Activated naive CD8-positive, alpha-beta T cell treated with anti-CD3 and anti-CD28 coated beads, Interleukin-2, amount 10 ng/mL, durations not matched to agents 7 days and 5 days (primary cell): ENCODE measurements around the gene ZBED6. TPM values are rescaled to one million over a fixed set of nuclear protein-coding genes. Genes with fewer than 3 reads are reported as not detected.

Source experiments
- ATAC-seq: fragments of 150-1000 bp; cut with Tn5 transposase; one replicate; pipeline ENCODE4 v1.10.0; 2021; ENCODE audit warnings: low read depth, moderate library complexity
- POLR2A ChIA-PET: fragments of 350-600 bp; sonication (Branson Sonifier 250); formaldehyde crosslinking; loops from one replicate; lab custom pipeline; 2021; ENCODE audit warnings: antibody characterized with exemption; lab: Charles Lee
- DNase-seq: peaks from one replicate; pipeline ENCODE4 v3.0.0; 2021
- H3K27ac Mint-ChIP-seq: one replicate; pipeline ENCODE4 v1.8.0; 2022; ENCODE audit warnings: mild to moderate bottlenecking, mixed read lengths
- H3K27me3 Mint-ChIP-seq: one replicate; pipeline ENCODE4 v1.8.0; 2022; ENCODE audit warnings: mild to moderate bottlenecking, moderate library complexity, mixed read lengths
- H3K36me3 Mint-ChIP-seq: one replicate; pipeline ENCODE4 v1.8.0; 2021; ENCODE audit warnings: mild to moderate bottlenecking, mixed read lengths
- H3K4me1 Mint-ChIP-seq: one replicate; pipeline ENCODE4 v1.8.0; 2021; ENCODE audit warnings: mixed read lengths
- H3K4me3 Mint-ChIP-seq: one replicate; pipeline ENCODE4 v1.8.0; 2022; ENCODE audit warnings: mild to moderate bottlenecking, moderate library complexity, mixed read lengths
- H3K9me3 Mint-ChIP-seq: one replicate; pipeline ENCODE4 v1.8.0; 2021; ENCODE audit warnings: mixed read lengths
- total RNA-seq, 2 experiments: library from RNA; stranded (reverse); gene quantifications; one replicate each; pipeline ENCODE4 v1.2.3, GENCODE V29; 2021

Gene ZBED6
- total RNA-seq, 2 experiments from 2014 or later, result 20.7 to 21.8 TPM

GRCh38 chr1:203765029-203765837 is 30.2 kb upstream of the ZBED6 start, which contains the start of gene LAX1:
TSS of gene LAX1 (plus strand) at chr1:203765183. CDS start at chr1:203765566, 383 bp downstream.
- peak within 1 kb of the TSS; percentile 94 for H3K4me3 Mint-ChIP-seq
- POLR2A ChIA-PET, result interaction anchor here (0.5 to 3.2 kb wide), 28 partner anchors 8 to 926 kb away, joined by 3 to 16 read pairs (median 4); no protein-coding TSS in a partner anchor
- peaks cover 13% of the 10 kb centered on the region for H3K36me3 Mint-ChIP-seq
- peak; percentile 87 for ATAC-seq
- no peaks in the 10 kb centered on the region for H3K9me3 Mint-ChIP-seq
- H3K27me3 Mint-ChIP-seq, result no peaks in the 10 kb centered on the region
- DNase-seq, result peak; percentile 67
- H3K27ac Mint-ChIP-seq, result peak within 1 kb of the TSS; percentile 99
- peaks cover 39% of the 10 kb centered on the region for H3K4me1 Mint-ChIP-seq

GRCh38 chr1:203768256-203768655 is 27.2 kb upstream of the ZBED6 start:
- ATAC-seq, result no peak
- Mint-ChIP-seq H3K27me3 (no peaks in the 10 kb centered on the region), H3K36me3 (peaks cover 31% of the 10 kb centered on the region), H3K4me3 (peak overlapping the region; percentile 39), H3K9me3 (no peaks in the 10 kb centered on the region), H3K27ac (peak overlapping the region; percentile 70), H3K4me1 (peaks cover 39% of the 10 kb centered on the region)
- DNase-seq, result no peak
- POLR2A ChIA-PET, result no interaction called here

- H3K36me3 Mint-ChIP-seq, result peaks cover 39% of the 10 kb centered on the region
- H3K4me3 Mint-ChIP-seq, result no peak overlapping the region
- no peaks in the 10 kb centered on the region for H3K27me3 Mint-ChIP-seq
- ATAC-seq (no peak), DNase-seq (no peak)
- no peak overlapping the region for H3K27ac Mint-ChIP-seq
- POLR2A ChIA-PET, result no interaction called here
- H3K4me1 Mint-ChIP-seq, result peaks cover 27% of the 10 kb centered on the region
- H3K9me3 Mint-ChIP-seq, result no peaks in the 10 kb centered on the region
Observed at GRCh38 chr1:203769505-203770343, 25.7 kb upstream of the ZBED6 start.

- POLR2A ChIA-PET, result no interaction called here
Observed at GRCh38 chr1:203771901-203772301, 23.5 kb upstream of the ZBED6 start.

DNA sequence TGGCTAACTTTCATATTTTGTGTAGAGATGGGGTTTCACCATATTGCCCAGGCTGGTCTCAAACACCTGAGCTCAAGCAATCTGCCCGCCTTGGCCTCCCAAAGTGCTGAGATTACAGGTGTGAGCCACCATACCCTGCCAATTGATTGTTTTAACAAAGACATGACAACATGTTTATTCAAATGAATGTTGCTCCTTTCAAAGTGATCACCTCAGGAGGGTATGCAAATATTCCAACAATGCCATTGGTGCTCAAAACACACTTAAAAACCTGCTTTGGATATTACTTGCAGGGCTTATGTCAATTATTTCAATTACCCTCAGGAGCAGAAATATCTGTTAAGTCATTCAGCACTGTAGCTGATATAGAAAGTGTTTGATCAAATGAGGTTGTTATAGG is 22.6 kb upstream of the ZBED6 start:
- POLR2A ChIA-PET, result interaction anchor here (1.4 kb wide), 1 partner anchor 9 kb away, joined by 4 read pairs; the partner anchor contains the start of gene LAX1
- ATAC-seq, result no peak
- no peak for DNase-seq

More at GRCh38 chr1:203771901-203772301, 23.5 kb upstream of the ZBED6 start:
- Mint-ChIP-seq H3K27me3 (no peaks in the 10 kb centered on the region), H3K4me3 (no peak overlapping the region), H3K36me3 (peaks cover 55% of the 10 kb centered on the region), H3K9me3 (no peaks in the 10 kb centered on the region), H3K4me1 (peaks cover 19% of the 10 kb centered on the region), H3K27ac (no peak overlapping the region)
- ATAC-seq, result no peak
- no peak for DNase-seq

GRCh38 chr1:203776636-203777035 is 18.8 kb upstream of the ZBED6 start:
- H3K27me3 Mint-ChIP-seq, result no peaks in the 10 kb centered on the region
- peaks cover 5% of the 10 kb centered on the region for H3K4me1 Mint-ChIP-seq
- peaks cover 38% of the 10 kb centered on the region for H3K36me3 Mint-ChIP-seq
- ATAC-seq, result no peak
- no peak for DNase-seq
- POLR2A ChIA-PET, result interaction anchor here (1.5 kb wide), 1 partner anchor 11 kb away, joined by 7 read pairs; the partner anchor contains the start of gene LAX1
- H3K9me3 Mint-ChIP-seq, result no peaks in the 10 kb centered on the region
- H3K4me3 Mint-ChIP-seq, result no peak overlapping the region
- no peak overlapping the region for H3K27ac Mint-ChIP-seq

More for the DNA sequence above, 22.6 kb upstream of the ZBED6 start:
- H3K9me3 Mint-ChIP-seq, result no peaks in the 10 kb centered on the region
- peaks cover 53% of the 10 kb centered on the region for H3K36me3 Mint-ChIP-seq
- no peak overlapping the region for H3K4me3 Mint-ChIP-seq
- no peaks in the 10 kb centered on the region for H3K27me3 Mint-ChIP-seq
- peaks cover 19% of the 10 kb centered on the region for H3K4me1 Mint-ChIP-seq
- H3K27ac Mint-ChIP-seq, result no peak overlapping the region

DNA sequence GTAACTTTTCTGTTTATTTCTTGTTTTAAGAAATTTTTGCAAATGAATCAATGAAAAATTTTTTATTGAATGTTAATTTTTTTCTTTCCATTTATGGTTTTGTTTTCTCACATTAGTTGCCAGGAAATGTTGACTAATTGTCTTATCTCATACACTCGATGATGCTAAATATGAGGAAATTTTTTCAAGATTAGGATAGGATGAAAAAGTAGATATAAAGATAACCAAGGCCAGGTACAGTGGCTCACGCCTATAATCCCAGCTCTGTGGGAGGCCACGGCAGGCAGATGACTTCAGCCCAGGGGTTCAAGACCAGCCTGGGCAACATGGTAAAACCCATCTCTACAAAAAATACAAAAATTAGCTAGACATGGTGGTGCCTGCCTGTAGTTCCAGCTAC is 17.8 kb upstream of the ZBED6 start:
- POLR2A ChIA-PET, result interaction anchor here (1.5 kb wide), 1 partner anchor 12 kb away, joined by 7 read pairs; the partner anchor contains the start of gene LAX1

DNA sequence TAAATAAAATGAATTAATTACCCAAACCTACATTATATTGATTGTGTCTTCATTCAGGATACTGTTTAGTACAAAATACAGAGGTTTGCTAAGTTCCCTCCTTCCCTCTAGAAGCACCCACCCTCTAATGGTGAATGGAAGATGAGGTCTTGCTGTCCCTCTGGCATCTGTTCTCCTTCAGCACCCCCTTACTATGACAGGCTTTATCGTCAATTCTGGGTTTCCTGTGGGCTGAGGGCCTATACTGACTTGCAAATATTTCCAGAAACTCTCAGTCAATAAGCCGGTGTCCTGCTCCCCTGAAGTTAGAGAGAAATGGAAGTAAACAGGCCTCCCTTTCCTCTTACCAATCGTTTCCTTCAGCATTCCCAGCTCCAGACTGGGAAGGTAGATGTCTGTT is 17.3 kb upstream of the ZBED6 start:
- DNase-seq (no peak), ATAC-seq (no peak)
- H3K27me3 Mint-ChIP-seq, result no peaks in the 10 kb centered on the region
- POLR2A ChIA-PET, result no interaction called here
- peaks cover 5% of the 10 kb centered on the region for H3K4me1 Mint-ChIP-seq
- H3K27ac Mint-ChIP-seq, result no peak overlapping the region
- peaks cover 29% of the 10 kb centered on the region for H3K36me3 Mint-ChIP-seq
- no peak overlapping the region for H3K4me3 Mint-ChIP-seq
- no peaks in the 10 kb centered on the region for H3K9me3 Mint-ChIP-seq

More for the DNA sequence above, 17.8 kb upstream of the ZBED6 start:
- Mint-ChIP-seq H3K27ac (no peak overlapping the region), H3K36me3 (peaks cover 32% of the 10 kb centered on the region), H3K4me1 (peaks cover 5% of the 10 kb centered on the region), H3K9me3 (no peaks in the 10 kb centered on the region), H3K4me3 (no peak overlapping the region), H3K27me3 (no peaks in the 10 kb centered on the region)
- DNase-seq (no peak), ATAC-seq (no peak)

DNA sequence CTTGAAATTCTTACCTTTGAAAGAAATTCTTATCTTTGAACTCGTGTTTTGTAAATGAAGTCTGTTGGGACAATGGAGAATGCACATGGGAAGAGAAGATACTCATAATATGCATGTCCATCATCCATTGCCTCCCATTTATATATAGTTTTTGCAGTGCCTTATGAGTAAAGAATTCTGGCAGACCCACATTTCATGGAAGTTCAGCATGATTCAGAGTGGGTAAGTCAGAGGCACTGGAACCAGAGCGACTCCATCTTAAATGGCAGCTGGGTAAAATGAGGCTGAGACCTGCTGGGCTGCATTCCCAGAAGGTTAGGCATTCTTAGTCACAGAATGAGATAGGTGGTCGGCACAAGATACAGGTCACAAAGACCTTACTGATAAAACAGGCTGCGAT is 16.6 kb upstream of the ZBED6 start:
- Mint-ChIP-seq H3K27ac (no peak overlapping the region), H3K27me3 (no peaks in the 10 kb centered on the region), H3K9me3 (no peaks in the 10 kb centered on the region), H3K4me1 (peaks cover 5% of the 10 kb centered on the region), H3K36me3 (peaks cover 28% of the 10 kb centered on the region), H3K4me3 (no peak overlapping the region)
- ATAC-seq (no peak), DNase-seq (no peak)
- POLR2A ChIA-PET, result no interaction called here

DNA sequence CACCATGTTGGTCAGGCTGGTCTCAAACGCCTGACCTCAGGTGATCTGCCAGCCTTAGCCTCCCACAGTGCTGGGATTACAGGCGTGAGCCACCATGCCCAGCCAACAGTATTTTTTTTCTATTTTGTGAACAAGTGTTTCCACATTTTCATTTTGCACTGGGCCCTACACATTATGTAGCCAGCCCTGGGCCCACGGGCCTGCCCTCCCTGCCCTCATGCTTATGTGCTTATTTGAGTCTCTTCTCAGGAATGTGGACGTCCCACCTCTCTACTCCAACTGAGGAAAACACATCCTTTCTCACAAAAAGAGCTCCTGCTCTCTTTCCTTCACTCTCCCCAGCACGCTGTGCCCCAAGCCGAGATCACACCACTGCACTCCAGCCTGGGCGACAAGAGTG is 13.5 kb upstream of the ZBED6 start:
- DNase-seq, result no peak
- Mint-ChIP-seq H3K27me3 (no peaks in the 10 kb centered on the region), H3K4me1 (no peaks in the 10 kb centered on the region), H3K36me3 (peaks cover 5% of the 10 kb centered on the region), H3K9me3 (no peaks in the 10 kb centered on the region), H3K4me3 (no peak overlapping the region), H3K27ac (no peak overlapping the region)
- POLR2A ChIA-PET, result no interaction called here
- no peak for ATAC-seq

GRCh38 chr1:203789966-203790365 is 5.5 kb upstream of the ZBED6 start:
- Mint-ChIP-seq H3K27me3 (no peaks in the 10 kb centered on the region), H3K27ac (no peak overlapping the region), H3K4me3 (no peak overlapping the region), H3K4me1 (peaks cover 3% of the 10 kb centered on the region), H3K36me3 (no peaks in the 10 kb centered on the region), H3K9me3 (no peaks in the 10 kb centered on the region)
- POLR2A ChIA-PET, result no interaction called here
- ATAC-seq (no peak), DNase-seq (no peak)

DNA sequence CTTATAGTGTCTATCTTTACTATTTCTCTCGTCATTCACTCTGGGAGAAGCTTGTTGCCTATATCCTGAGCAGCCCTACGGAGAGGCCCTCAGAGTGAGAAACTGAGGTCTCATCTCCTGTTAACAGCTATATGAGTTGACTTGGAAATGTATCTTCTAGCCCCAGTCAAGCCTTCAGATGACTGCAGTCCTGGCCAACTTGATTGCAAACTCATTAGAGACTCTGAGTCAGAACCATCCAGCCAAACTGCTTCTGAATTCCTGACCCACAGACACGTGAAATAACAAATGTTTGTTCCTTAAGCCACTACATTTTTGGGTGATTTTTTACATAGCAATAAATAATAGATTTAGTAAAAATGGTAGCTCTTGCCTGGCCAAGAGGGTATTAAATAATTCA is 3.9 kb upstream of the ZBED6 start:
- H3K4me1 Mint-ChIP-seq, result peaks cover 9% of the 10 kb centered on the region
- ATAC-seq (no peak), DNase-seq (no peak)
- H3K4me3 Mint-ChIP-seq, result no peak overlapping the region
- H3K36me3 Mint-ChIP-seq, result peaks cover 3% of the 10 kb centered on the region
- H3K9me3 Mint-ChIP-seq, result no peaks in the 10 kb centered on the region
- no peaks in the 10 kb centered on the region for H3K27me3 Mint-ChIP-seq
- POLR2A ChIA-PET, result interaction anchor here (0.7 to 1.7 kb wide), 2 partner anchors 11 to 1201 kb away, joined by 3 to 6 read pairs; no protein-coding TSS in a partner anchor
- H3K27ac Mint-ChIP-seq, result no peak overlapping the region

DNA sequence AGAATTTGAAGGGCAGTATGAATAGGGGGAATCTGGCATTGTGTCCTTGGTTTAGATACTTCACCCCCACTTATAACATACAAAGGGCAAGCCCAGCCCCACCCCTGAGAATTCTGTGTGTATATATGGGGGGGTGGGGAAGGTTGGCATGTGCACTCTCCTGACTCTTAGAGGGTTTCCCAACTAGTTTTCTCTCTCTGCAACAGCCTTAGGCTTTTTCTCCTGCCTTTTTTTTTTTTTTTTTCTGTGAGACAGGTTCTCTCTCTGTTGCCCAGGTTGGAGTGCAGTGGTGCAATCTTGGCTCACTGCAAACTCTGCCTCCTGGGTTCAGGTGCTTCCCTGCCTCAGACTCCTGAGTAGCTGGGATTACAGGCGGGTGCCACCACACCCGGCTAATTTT is 2.9 kb upstream of the ZBED6 start:
- Mint-ChIP-seq H3K27ac (no peak overlapping the region), H3K4me3 (no peak overlapping the region), H3K4me1 (peaks cover 16% of the 10 kb centered on the region), H3K9me3 (peaks cover 2% of the 10 kb centered on the region), H3K36me3 (peaks cover 11% of the 10 kb centered on the region), H3K27me3 (no peaks in the 10 kb centered on the region)
- POLR2A ChIA-PET, result no interaction called here
- no peak for ATAC-seq
- DNase-seq, result no peak
